Activated CD8-positive, alpha-beta T cell treated with anti-CD3 and anti-CD28 coated beads for 36 hours (primary cell): ENCODE data around the gene SULT1C4. TPM values are rescaled to one million over a fixed set of nuclear protein-coding genes. Genes with fewer than 3 reads are reported as not detected.

ENCODE experiments used
- ATAC-seq: fragments of 200-7000 bp; cut with Tn5 transposase; one replicate; pipeline ENCODE4 v1.10.0; 2021; ENCODE audit warnings: mild to moderate bottlenecking, moderate library complexity
- CTCF ChIA-PET: fragments of 350-600 bp; sonication (Branson Sonifier 250); formaldehyde crosslinking; loops from one replicate; lab custom pipeline; 2021; ENCODE audit warnings: antibody characterized with exemption; lab: Charles Lee
- POLR2A ChIA-PET: fragments of 350-600 bp; sonication (Branson Sonifier 250); formaldehyde crosslinking; loops from one replicate; lab custom pipeline; 2021; ENCODE audit warnings: antibody characterized with exemption; lab: Charles Lee
- DNase-seq: peaks from one replicate; pipeline ENCODE4 v3.0.0-alpha.2; 2020
- H3K27ac Mint-ChIP-seq: one replicate; pipeline ENCODE4 v1.8.0; 2021; ENCODE audit warnings: mild to moderate bottlenecking, mixed read lengths
- H3K27me3 Mint-ChIP-seq: one replicate; pipeline ENCODE4 v1.8.0; 2021; ENCODE audit warnings: mixed read lengths
- H3K36me3 Mint-ChIP-seq: one replicate; pipeline ENCODE4 v1.8.0; 2021; ENCODE audit warnings: low read depth, mixed read lengths
- H3K4me1 Mint-ChIP-seq: one replicate; pipeline ENCODE4 v1.8.0; 2021; ENCODE audit warnings: low read depth, mixed read lengths
- H3K4me3 Mint-ChIP-seq: one replicate; pipeline ENCODE4 v1.8.0; 2021; ENCODE audit warnings: mild to moderate bottlenecking, moderate library complexity, mixed read lengths
- H3K9me3 Mint-ChIP-seq: one replicate; pipeline ENCODE4 v1.8.0; 2021; ENCODE audit warnings: mixed read lengths
- CTCF ChIP-seq: fragments of 200-600 bp; IDR thresholded peaks from one replicate; pipeline ENCODE4 v1.8.0; 2022; ENCODE audit warnings: antibody characterized with exemption, mild to moderate bottlenecking
- intact Hi-C: fragments of 100-400 bp; cut with micrococcal nuclease; formaldehyde crosslinking; loops from one replicate; pipeline ENCODE4 v1.10.0; 2022
- total RNA-seq, 2 experiments: library from RNA; stranded (reverse); gene quantifications; one replicate each; pipeline ENCODE4 v1.2.3, GENCODE V29; 2021

The SULT1C4 gene
- total RNA-seq, 2 experiments from 2014 or later, result not detected

- Mint-ChIP-seq H3K27me3 (peaks cover 7% of the 10 kb centered on the region), H3K36me3 (no peaks in the 10 kb centered on the region), H3K9me3 (no peaks in the 10 kb centered on the region), H3K4me3 (no peak overlapping the region), H3K27ac (no peak overlapping the region), H3K4me1 (no peaks in the 10 kb centered on the region)
- intact Hi-C loops, result no loop called here
- ATAC-seq (no peak), DNase-seq (no peak)
- ChIA-PET CTCF (no interaction called here), POLR2A (no interaction called here)
- TF ChIP-seq CTCF, result no peak
Measured at GRCh38 chr2:108347786-108348185, 30.0 kb upstream of the SULT1C4 start.

- Mint-ChIP-seq H3K36me3 (no peaks in the 10 kb centered on the region), H3K27ac (no peak overlapping the region), H3K27me3 (peaks cover 4% of the 10 kb centered on the region), H3K9me3 (no peaks in the 10 kb centered on the region), H3K4me3 (no peak overlapping the region), H3K4me1 (no peaks in the 10 kb centered on the region)
- no peak for TF ChIP-seq CTCF
- ATAC-seq (no peak), DNase-seq (no peak)
- intact Hi-C loops, result no loop called here
- CTCF ChIA-PET, result no interaction called here
- POLR2A ChIA-PET, result no interaction called here
Measured at GRCh38 chr2:108348816-108349570, 28.8 kb upstream of the SULT1C4 start.

- ATAC-seq, result no peak
- DNase-seq, result no peak
- no peak for TF ChIP-seq CTCF
- H3K36me3 Mint-ChIP-seq, result no peaks in the 10 kb centered on the region
- H3K4me1 Mint-ChIP-seq, result no peaks in the 10 kb centered on the region
- POLR2A ChIA-PET, result no interaction called here
- H3K27ac Mint-ChIP-seq, result no peak overlapping the region
- peaks cover 4% of the 10 kb centered on the region for H3K27me3 Mint-ChIP-seq
- no peaks in the 10 kb centered on the region for H3K9me3 Mint-ChIP-seq
- CTCF ChIA-PET, result no interaction called here
- intact Hi-C loops, result no loop called here
- no peak overlapping the region for H3K4me3 Mint-ChIP-seq
Measured at GRCh38 chr2:108349571-108349928, 28.2 kb upstream of the SULT1C4 start.

GRCh38 chr2:108351889-108352288 lies 25.9 kb upstream of the SULT1C4 start:
- intact Hi-C loops, result loop anchor here (5.0 kb wide), 1 partner anchor 230 kb away; no protein-coding TSS in a partner anchor
- POLR2A ChIA-PET, result no interaction called here
- Mint-ChIP-seq H3K27ac (no peak overlapping the region), H3K9me3 (no peaks in the 10 kb centered on the region), H3K36me3 (no peaks in the 10 kb centered on the region), H3K27me3 (peaks cover 4% of the 10 kb centered on the region), H3K4me3 (no peak overlapping the region), H3K4me1 (no peaks in the 10 kb centered on the region)
- ATAC-seq (no peak), DNase-seq (no peak)
- TF ChIP-seq CTCF, result no peak
- CTCF ChIA-PET, result no interaction called here

- Mint-ChIP-seq H3K27ac (no peak overlapping the region), H3K36me3 (no peaks in the 10 kb centered on the region), H3K9me3 (no peaks in the 10 kb centered on the region), H3K27me3 (peaks cover 5% of the 10 kb centered on the region), H3K4me3 (no peak overlapping the region), H3K4me1 (no peaks in the 10 kb centered on the region)
- intact Hi-C loops, result loop anchor here (5.0 kb wide), 1 partner anchor 228 kb away; no protein-coding TSS in a partner anchor
- no peak for TF ChIP-seq CTCF
- ChIA-PET CTCF (no interaction called here), POLR2A (no interaction called here)
- DNase-seq, result no peak
- no peak for ATAC-seq
Measured at GRCh38 chr2:108354136-108354535, 23.6 kb upstream of the SULT1C4 start.
